ENCODE results near the gene LDLRAD4. TPM values are rescaled to one million over a fixed set of nuclear protein-coding genes. Genes with fewer than 3 reads are reported as not detected.

The LDLRAD4 gene
- total and polyA plus RNA-seq, 9 of the 15 experiments (the other 6 are each of a cell fraction or from before 2014, with no cell fraction given), result 0.01 TPM; not detected in 8

DNA sequence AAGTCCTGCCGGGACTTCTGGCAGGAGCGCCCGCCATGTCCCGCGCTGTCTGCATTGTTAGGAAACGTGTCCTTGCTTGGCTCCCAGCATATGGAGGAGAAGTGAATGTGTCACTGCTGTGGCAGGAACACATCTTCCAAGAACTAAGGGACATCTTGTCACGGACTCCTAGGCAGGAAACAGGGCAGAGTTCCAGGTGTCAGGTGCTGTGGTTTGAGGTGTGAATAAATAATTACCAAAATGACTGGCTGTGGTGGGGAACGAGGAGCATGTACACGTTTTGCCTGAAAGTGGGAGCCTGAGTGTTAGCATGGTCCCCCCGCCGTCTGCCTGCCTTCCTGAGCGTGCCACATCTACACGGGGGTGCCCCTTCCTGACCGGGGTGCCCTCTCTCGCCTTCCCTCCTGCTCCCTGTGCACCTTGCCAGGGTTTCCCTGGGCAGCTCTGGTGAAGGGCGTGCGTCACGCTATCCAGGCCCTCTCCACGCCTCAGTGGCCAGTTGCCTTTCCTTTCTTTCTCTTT is 237.5 kb downstream of the LDLRAD4 start:
- Histone ChIP-seq H3K79me2 (ENCODE audit: control insufficient read depth, insufficient read depth, low read length) (no peaks in the 10 kb centered on the region), H3K4me2 (ENCODE audit: insufficient read depth, low read length) (no peak overlapping the region), H3K27me3 (ENCODE audit: control insufficient read depth in 2 of 2, insufficient read depth in 2 of 2, low read length in 2 of 2) (peaks cover 3 to 54% of the 10 kb centered on the region in 2 experiments; a peak in 3 of 5 replicates), H3K9me3 (replicated peaks; ENCODE audit: control insufficient read depth, insufficient read depth, low read depth, low read length) (no peaks in the 10 kb centered on the region), H3K27ac (ENCODE audit: extremely low read depth, low read depth, low read length) (no peak overlapping the region), H2AFZ (ENCODE audit: low read depth, low read length) (no peak overlapping the region), H4K20me1 (replicated peaks; ENCODE audit: control insufficient read depth, insufficient read depth, low read length) (no peaks in the 10 kb centered on the region), H3K4me1 (replicated peaks in 1 of 2; ENCODE audit: control insufficient read depth in 2 of 2, insufficient read depth in 2 of 2, low read length in 2 of 2) (no peaks in the 10 kb centered on the region), H3K4me3 (no peak overlapping the region), H3K9me1 (ENCODE audit: control insufficient read depth, insufficient read depth, low read length) (no peaks in the 10 kb centered on the region), H3K9ac (ENCODE audit: insufficient read depth in 1 of 2, low read depth in 2 of 2, low read length in 2 of 2) (no peak overlapping the region), H3K36me3 (ENCODE audit: control insufficient read depth, insufficient read depth, low read length) (no peaks in the 10 kb centered on the region)
- intact Hi-C loops (cut with micrococcal nuclease) (no loop called here), in situ Hi-C loops (cut with MboI) (no loop called here)
- ChIA-PET CTCF (ENCODE audit: low intra/inter-chr PET ratio) (no interaction called here), POLR2A (no interaction called here)
- no TSS peak for BruUV-seq (replicated peaks)
- under 1% methylated on average over 17 of the region's 19 CpGs for WGBS (ENCODE audit: insufficient coverage, low coverage, missing lambda C conversion rate)
- no peak for FAIRE-seq
- ATAC-seq, result no peak
- DNase-seq (ENCODE audit: extremely low read depth in 1 of 4, low spot score in 3 of 4), result no peak
- TF ChIP-seq ZFX (CRISPR knock-in tag; IDR thresholded peaks at IDR 0.05) (no peak), PCBP1 (IDR thresholded peaks at IDR 0.05; ENCODE audit: low read depth, low read length, poor library complexity, severe bottlenecking) (no peak), OTX1 (CRISPR knock-in tag; IDR thresholded peaks at IDR 0.05) (no peak), U2AF2 (optimal IDR thresholded peaks at IDR 0.05; ENCODE audit: low read depth, low read length) (no peak), MTA3 (IDR thresholded peaks at IDR 0.05; ENCODE audit: borderline replicate concordance) (no peak), ZSCAN29 (IDR thresholded peaks at IDR 0.05) (no peak), RHOXF2B (CRISPR knock-in tag; conservative IDR thresholded peaks at IDR 0.05) (no peak), RB1 (IDR thresholded peaks at IDR 0.05; ENCODE audit: low read depth) (no peak), MBD1 (CRISPR knock-in tag; IDR thresholded peaks at IDR 0.05) (no peak), RBBP5 (IDR thresholded peaks at IDR 0.05; ENCODE audit: borderline replicate concordance, insufficient read depth, low read length, poor library complexity, severe bottlenecking) (no peak), TSHZ1 (CRISPR knock-in tag; IDR thresholded peaks at IDR 0.05) (no peak), ZNF239 (CRISPR knock-in tag; IDR thresholded peaks at IDR 0.05) (no peak), CTCF (IDR thresholded peaks at IDR 0.05 in 2 of 3, conservative IDR thresholded peaks at IDR 0.05 in 1 of 3; ENCODE audit: insufficient read depth in 2 of 3, low read depth in 1 of 3, low read length in 3 of 3) (no peak)

Data from K562 (cell line).